SK-N-SH (cell line): ENCODE measurements around the gene ZNF354C. TPM values are rescaled to one million over a fixed set of nuclear protein-coding genes. Genes with fewer than 3 reads are reported as not detected.

Experiments
- CTCF ChIA-PET: fragments of 300-600, 350-600 bp; formaldehyde crosslinking; extraction: SDS; loops from one replicate; lab custom pipeline; 2021; lab: Yijun Ruan, JAX
- POLR2A ChIA-PET: fragments of 350-600 bp; sonication (Branson Sonifier 250); formaldehyde crosslinking; extraction: SDS; loops from one replicate; lab custom pipeline; 2020; ENCODE audit warnings: antibody characterized with exemption, inconsistent platforms; lab: Yijun Ruan, JAX
- DNase-seq: peaks from one replicate; pipeline ENCODE4 v3.0.0; 2012
- H2AFZ ChIP-seq: fragments of 200-600 bp; sonication (generic); 2 replicates; pipeline ENCODE4 v1.8.1; 2016; ENCODE audit warnings: antibody characterized with exemption, mild to moderate bottlenecking, low read depth
- H3F3A ChIP-seq: fragments of 200-600 bp; sonication (generic); replicated peaks from 2 replicates; pipeline ENCODE3; 2016; ENCODE audit warnings: antibody characterized with exemption, mild to moderate bottlenecking; ENCODE audit not compliant: insufficient read depth
- H3K27ac ChIP-seq, 2 experiments: fragments of 200-500 bp in 1 of 2; fragments of 200-600 bp in 1 of 2; sonication (Bioruptor generic) in 1 of 2; sonication (generic), shearing (Covaris generic) in 1 of 2; 2 replicates each; pipeline versions ENCODE4 v1.5.1 to v1.6.1; 2014 to 2016; ENCODE audit warnings: low read depth in 2 of 2, inconsistent platforms in 1 of 2, low read length in 1 of 2, mild to moderate bottlenecking in 1 of 2, mixed read lengths in 1 of 2
- H3K27me3 ChIP-seq: fragments of 200-600 bp; sonication (generic), shearing (Covaris generic); 2 replicates; pipeline ENCODE4 v1.6.1; 2016; ENCODE audit warnings: mixed run types; ENCODE audit not compliant: insufficient read depth
- H3K36me3 ChIP-seq, 2 experiments: fragments of 200-500 bp in 1 of 2; fragments of 200-600 bp in 1 of 2; sonication (Bioruptor generic) in 1 of 2; sonication (generic) in 1 of 2; replicated peaks in 1 of 2; 2 replicates each; pipeline versions ENCODE3 to v1.5.1; 2014 to 2016; ENCODE audit warnings: low read length in 1 of 2, mild to moderate bottlenecking in 1 of 2; ENCODE audit not compliant: insufficient read depth in 2 of 2, control insufficient read depth in 1 of 2
- H3K4me1 ChIP-seq, 2 experiments: fragments of 200-500 bp in 1 of 2; fragments of 200-600 bp in 1 of 2; sonication (Bioruptor generic) in 1 of 2; sonication (generic), shearing (Covaris generic) in 1 of 2; 2 replicates each; pipeline versions ENCODE4 v1.5.1 to v1.6.1; 2014 to 2016; ENCODE audit warnings: low read depth in 1 of 2, low read length in 1 of 2, mixed run types in 1 of 2; ENCODE audit not compliant: insufficient read depth in 2 of 2, control insufficient read depth in 1 of 2
- H3K4me2 ChIP-seq: fragments of 200-600 bp; sonication (generic), shearing (Covaris generic); 2 replicates; pipeline ENCODE4 v1.6.1; 2017; ENCODE audit warnings: mixed run types
- H3K4me3 ChIP-seq, 2 experiments: fragments of 200-500 bp in 1 of 2; fragments of 200-600 bp in 1 of 2; sonication (Bioruptor generic) in 1 of 2; sonication (generic), shearing (Covaris generic) in 1 of 2; 2 replicates each; pipeline versions ENCODE4 v1.5.1 to v1.8.1; 2014 to 2016; ENCODE audit warnings: low read depth in 2 of 2, inconsistent platforms in 1 of 2, low read length in 1 of 2, mild to moderate bottlenecking in 1 of 2, mixed read lengths in 1 of 2, moderate library complexity in 1 of 2
- H3K79me2 ChIP-seq: fragments of 200-600 bp; sonication (generic); 2 replicates; pipeline ENCODE4 v1.8.1; 2017; ENCODE audit warnings: mild to moderate bottlenecking; ENCODE audit not compliant: insufficient read depth
- H3K9ac ChIP-seq: fragments of 200-600 bp; sonication (generic); 2 replicates; pipeline ENCODE4 v1.6.1; 2017; ENCODE audit warnings: mixed run types
- H3K9me2 ChIP-seq: fragments of 200-600 bp; sonication (generic); 2 replicates; pipeline ENCODE4 v1.6.1; 2017; ENCODE audit warnings: mixed run types
- H3K9me3 ChIP-seq: fragments of 200-600 bp; sonication (generic); 2 replicates; pipeline ENCODE4 v1.6.1; 2017; ENCODE audit warnings: mixed run types, mild to moderate bottlenecking, moderate library complexity
- H4K20me1 ChIP-seq: fragments of 200-600 bp; sonication (generic); 2 replicates; pipeline ENCODE4 v1.6.1; 2017; ENCODE audit warnings: mild to moderate bottlenecking, mixed run types; ENCODE audit not compliant: insufficient read depth
- ELF1 ChIP-seq: IDR thresholded peaks from 2 replicates; pipeline ENCODE4 v1.4.0; 2012
- FOXM1 ChIP-seq: IDR thresholded peaks from 2 replicates; pipeline ENCODE4 v1.4.0; 2012; ENCODE audit warnings: low read depth, mild to moderate bottlenecking
- GABPA ChIP-seq: IDR thresholded peaks from 2 replicates; pipeline ENCODE4 v1.4.0; 2012; ENCODE audit warnings: low read depth, mild to moderate bottlenecking
- GATA2 ChIP-seq: sonication (generic); formaldehyde crosslinking; IDR thresholded peaks from 2 replicates; pipeline ENCODE4 v1.5.0; 2020; ENCODE audit warnings: mild to moderate bottlenecking, missing genetic modification reagents
- IRF3 ChIP-seq: fragments of 150-350 bp; IDR thresholded peaks from 2 replicates; pipeline ENCODE4 v1.6.1; 2016; ENCODE audit warnings: mild to moderate bottlenecking, low read depth, low read length
- MAX ChIP-seq: IDR thresholded peaks from 2 replicates; pipeline ENCODE4 v1.4.0; 2012; ENCODE audit warnings: low read depth
- NRF1 ChIP-seq: IDR thresholded peaks from 2 replicates; pipeline ENCODE4 v1.6.1; 2012; ENCODE audit warnings: low read depth, mild to moderate bottlenecking, low read length
- PBX3 ChIP-seq: IDR thresholded peaks from 2 replicates; pipeline ENCODE4; 2012
- POLR2AphosphoS5 ChIP-seq: IDR thresholded peaks from 2 replicates; pipeline ENCODE4 v1.6.1; 2012; ENCODE audit warnings: low read depth, low read length
- RCOR1 ChIP-seq: fragments of 150-350 bp; IDR thresholded peaks from 2 replicates; pipeline ENCODE4 v1.6.1; 2017; ENCODE audit warnings: antibody characterized with exemption, low read length
- RXRA ChIP-seq: IDR thresholded peaks from 2 replicates; pipeline ENCODE4 v1.4.0; 2012; ENCODE audit warnings: low read depth, mild to moderate bottlenecking, borderline replicate concordance
- SIN3A ChIP-seq: IDR thresholded peaks from 2 replicates; pipeline ENCODE4 v1.6.1; 2012; ENCODE audit warnings: low read depth, mild to moderate bottlenecking, low read length, moderate library complexity, borderline replicate concordance
- TAF1 ChIP-seq: IDR thresholded peaks from 2 replicates; pipeline ENCODE4 v1.6.1; 2012; ENCODE audit warnings: low read depth, mild to moderate bottlenecking, low read length, moderate library complexity, borderline replicate concordance
- TCF12 ChIP-seq: IDR thresholded peaks from 2 replicates; pipeline ENCODE4 v1.4.0; 2012
- USF1 ChIP-seq: IDR thresholded peaks from 2 replicates; pipeline ENCODE4 v1.4.0; 2012; ENCODE audit warnings: low read depth, borderline replicate concordance
- USF2 ChIP-seq: fragments of 150-350 bp; IDR thresholded peaks from 2 replicates; pipeline ENCODE4 v1.6.1; 2017; ENCODE audit warnings: antibody characterized with exemption, low read length, low read depth, borderline replicate concordance
- WGBS: methylation state at CpG from one replicate; pipeline ENCODE4 v1.1.6; 2017; ENCODE audit warnings: low lambda C conversion rate; 5-methylcytosine and 5-hydroxymethylcytosine counted together
- polyA plus RNA-seq, 3 experiments: library from polyadenylated mRNA; depleted of rRNA; stranded (reverse); fragments of >200 nt; gene quantifications; 2 replicates each; pipeline ENCODE4 v1.2.3, GENCODE V29; 2012
- TF ChIP-seq, protein P1 (sequence below): IDR thresholded peaks from 2 replicates; pipeline ENCODE4 v1.6.1; 2012; ENCODE audit warnings: mild to moderate bottlenecking, low read depth, low read length, moderate library complexity
- TF ChIP-seq, protein P2 (sequence below): fragments of 200-600 bp; sonication (generic); IDR thresholded peaks from 2 replicates; pipeline ENCODE4 v1.6.1; 2017; ENCODE audit warnings: antibody characterized with exemption, mild to moderate bottlenecking, moderate library complexity

The ZNF354C gene
- polyA plus RNA-seq, 1 of the 3 experiments (the other 2 are of a cell fraction), result 1.1 TPM

DNA sequence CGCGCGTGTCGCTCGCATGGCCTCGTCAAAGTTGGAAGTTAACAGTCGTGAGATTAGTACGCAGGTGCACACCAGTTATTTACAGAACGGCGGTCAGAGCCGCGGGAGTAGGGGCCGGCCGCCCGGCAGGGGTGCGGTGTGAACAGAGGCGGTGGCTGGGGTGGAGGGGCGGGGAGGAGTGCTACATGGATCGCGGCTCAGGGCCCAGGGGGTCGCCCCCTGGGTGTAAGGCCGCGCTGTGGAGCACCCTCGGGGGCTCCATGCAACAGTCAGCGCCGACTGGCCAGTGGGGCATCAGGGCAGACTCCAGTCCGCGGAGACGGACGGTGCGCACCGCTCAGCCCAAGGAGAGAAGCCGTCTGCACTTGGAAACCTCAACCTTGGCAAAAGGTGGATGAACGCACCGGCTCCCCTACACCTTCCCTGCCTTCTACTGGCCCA, 60.3 kb downstream of the ZNF354C start:
- POLR2A ChIA-PET, result no interaction called here
- no peak for DNase-seq
- no peaks in the 10 kb centered on the region for H3K4me1 ChIP-seq
- H2AFZ ChIP-seq, result no peak overlapping the region
- no peaks in the 10 kb centered on the region for H3K27me3 ChIP-seq
- H3K9me2 ChIP-seq, result no peaks in the 10 kb centered on the region
- WGBS, result 91% methylated on average over 20 of the region's 35 CpGs
- TF ChIP-seq RCOR1 (no peak), USF1 (no peak), RXRA (no peak)
- no peaks in the 10 kb centered on the region for H4K20me1 ChIP-seq
- no peak overlapping the region for H3K4me2 ChIP-seq
- CTCF ChIA-PET, result no interaction called here
- H3K9ac ChIP-seq, result no peak overlapping the region
- H3K27ac ChIP-seq, result no peak overlapping the region
- no peak overlapping the region for H3K4me3 ChIP-seq
- no peaks in the 10 kb centered on the region for H3K79me2 ChIP-seq
- no peaks in the 10 kb centered on the region for H3F3A ChIP-seq
- H3K9me3 ChIP-seq, result no peaks in the 10 kb centered on the region
- H3K36me3 ChIP-seq, result no peaks in the 10 kb centered on the region

GRCh38 chr5:179120951-179121666, 60.9 kb downstream of the ZNF354C start:
- Histone ChIP-seq H3K4me2 (no peak overlapping the region), H3K9me2 (no peaks in the 10 kb centered on the region), H3K4me3 (no peak overlapping the region), H3K4me1 (no peaks in the 10 kb centered on the region), H3K36me3 (no peaks in the 10 kb centered on the region), H3K9me3 (no peaks in the 10 kb centered on the region), H3F3A (no peaks in the 10 kb centered on the region), H2AFZ (no peak overlapping the region), H3K27me3 (no peaks in the 10 kb centered on the region), H4K20me1 (no peaks in the 10 kb centered on the region), H3K79me2 (no peaks in the 10 kb centered on the region), H3K9ac (no peak overlapping the region), H3K27ac (no peak overlapping the region)
- ChIA-PET CTCF (no interaction called here), POLR2A (no interaction called here)
- DNase-seq, result no peak
- WGBS, result 77% methylated on average over 62 of the region's 75 CpGs
- no peak for TF ChIP-seq GATA2
- no peak for TF ChIP-seq IRF3
- TF ChIP-seq TAF1, result no peak
- no peak for TF ChIP-seq POLR2AphosphoS5
- TF ChIP-seq, protein P1, sequence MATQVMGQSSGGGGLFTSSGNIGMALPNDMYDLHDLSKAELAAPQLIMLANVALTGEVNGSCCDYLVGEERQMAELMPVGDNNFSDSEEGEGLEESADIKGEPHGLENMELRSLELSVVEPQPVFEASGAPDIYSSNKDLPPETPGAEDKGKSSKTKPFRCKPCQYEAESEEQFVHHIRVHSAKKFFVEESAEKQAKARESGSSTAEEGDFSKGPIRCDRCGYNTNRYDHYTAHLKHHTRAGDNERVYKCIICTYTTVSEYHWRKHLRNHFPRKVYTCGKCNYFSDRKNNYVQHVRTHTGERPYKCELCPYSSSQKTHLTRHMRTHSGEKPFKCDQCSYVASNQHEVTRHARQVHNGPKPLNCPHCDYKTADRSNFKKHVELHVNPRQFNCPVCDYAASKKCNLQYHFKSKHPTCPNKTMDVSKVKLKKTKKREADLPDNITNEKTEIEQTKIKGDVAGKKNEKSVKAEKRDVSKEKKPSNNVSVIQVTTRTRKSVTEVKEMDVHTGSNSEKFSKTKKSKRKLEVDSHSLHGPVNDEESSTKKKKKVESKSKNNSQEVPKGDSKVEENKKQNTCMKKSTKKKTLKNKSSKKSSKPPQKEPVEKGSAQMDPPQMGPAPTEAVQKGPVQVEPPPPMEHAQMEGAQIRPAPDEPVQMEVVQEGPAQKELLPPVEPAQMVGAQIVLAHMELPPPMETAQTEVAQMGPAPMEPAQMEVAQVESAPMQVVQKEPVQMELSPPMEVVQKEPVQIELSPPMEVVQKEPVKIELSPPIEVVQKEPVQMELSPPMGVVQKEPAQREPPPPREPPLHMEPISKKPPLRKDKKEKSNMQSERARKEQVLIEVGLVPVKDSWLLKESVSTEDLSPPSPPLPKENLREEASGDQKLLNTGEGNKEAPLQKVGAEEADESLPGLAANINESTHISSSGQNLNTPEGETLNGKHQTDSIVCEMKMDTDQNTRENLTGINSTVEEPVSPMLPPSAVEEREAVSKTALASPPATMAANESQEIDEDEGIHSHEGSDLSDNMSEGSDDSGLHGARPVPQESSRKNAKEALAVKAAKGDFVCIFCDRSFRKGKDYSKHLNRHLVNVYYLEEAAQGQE, result no peak
- TF ChIP-seq USF2, result no peak
- TF ChIP-seq, protein P2, sequence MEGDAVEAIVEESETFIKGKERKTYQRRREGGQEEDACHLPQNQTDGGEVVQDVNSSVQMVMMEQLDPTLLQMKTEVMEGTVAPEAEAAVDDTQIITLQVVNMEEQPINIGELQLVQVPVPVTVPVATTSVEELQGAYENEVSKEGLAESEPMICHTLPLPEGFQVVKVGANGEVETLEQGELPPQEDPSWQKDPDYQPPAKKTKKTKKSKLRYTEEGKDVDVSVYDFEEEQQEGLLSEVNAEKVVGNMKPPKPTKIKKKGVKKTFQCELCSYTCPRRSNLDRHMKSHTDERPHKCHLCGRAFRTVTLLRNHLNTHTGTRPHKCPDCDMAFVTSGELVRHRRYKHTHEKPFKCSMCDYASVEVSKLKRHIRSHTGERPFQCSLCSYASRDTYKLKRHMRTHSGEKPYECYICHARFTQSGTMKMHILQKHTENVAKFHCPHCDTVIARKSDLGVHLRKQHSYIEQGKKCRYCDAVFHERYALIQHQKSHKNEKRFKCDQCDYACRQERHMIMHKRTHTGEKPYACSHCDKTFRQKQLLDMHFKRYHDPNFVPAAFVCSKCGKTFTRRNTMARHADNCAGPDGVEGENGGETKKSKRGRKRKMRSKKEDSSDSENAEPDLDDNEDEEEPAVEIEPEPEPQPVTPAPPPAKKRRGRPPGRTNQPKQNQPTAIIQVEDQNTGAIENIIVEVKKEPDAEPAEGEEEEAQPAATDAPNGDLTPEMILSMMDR, result no peak
- no peak for TF ChIP-seq FOXM1
- no peak for TF ChIP-seq GABPA
- TF ChIP-seq TCF12, result no peak
- no peak for TF ChIP-seq SIN3A
- TF ChIP-seq NRF1, result no peak
- TF ChIP-seq MAX, result no peak
- TF ChIP-seq PBX3, result no peak
- TF ChIP-seq ELF1, result no peak
